Keratinocyte (primary cell): ENCODE data around the gene ZNF747.

ENCODE experiments used
- CTCF ChIP-seq, 3 experiments: IDR thresholded peaks in 1 of 3; conservative IDR thresholded peaks in 1 of 3; optimal IDR thresholded peaks in 1 of 3; 2 replicates in 2 of 3; 3 replicates in 1 of 3; pipeline versions ENCODE3 to v1.5.1; 2011; ENCODE audit warnings: low read length in 3 of 3, mild to moderate bottlenecking in 3 of 3, moderate library complexity in 2 of 3, control low read depth in 1 of 3, inconsistent platforms in 1 of 3; ENCODE audit not compliant: insufficient read depth in 2 of 3; ENCODE audit errors: extremely low read depth in 1 of 3
- EZH2 ChIP-seq: IDR thresholded peaks from one replicate; pipeline ENCODE4 v1.6.1; 2012; ENCODE audit warnings: inconsistent platforms, mild to moderate bottlenecking, low read length, moderate library complexity

DNA sequence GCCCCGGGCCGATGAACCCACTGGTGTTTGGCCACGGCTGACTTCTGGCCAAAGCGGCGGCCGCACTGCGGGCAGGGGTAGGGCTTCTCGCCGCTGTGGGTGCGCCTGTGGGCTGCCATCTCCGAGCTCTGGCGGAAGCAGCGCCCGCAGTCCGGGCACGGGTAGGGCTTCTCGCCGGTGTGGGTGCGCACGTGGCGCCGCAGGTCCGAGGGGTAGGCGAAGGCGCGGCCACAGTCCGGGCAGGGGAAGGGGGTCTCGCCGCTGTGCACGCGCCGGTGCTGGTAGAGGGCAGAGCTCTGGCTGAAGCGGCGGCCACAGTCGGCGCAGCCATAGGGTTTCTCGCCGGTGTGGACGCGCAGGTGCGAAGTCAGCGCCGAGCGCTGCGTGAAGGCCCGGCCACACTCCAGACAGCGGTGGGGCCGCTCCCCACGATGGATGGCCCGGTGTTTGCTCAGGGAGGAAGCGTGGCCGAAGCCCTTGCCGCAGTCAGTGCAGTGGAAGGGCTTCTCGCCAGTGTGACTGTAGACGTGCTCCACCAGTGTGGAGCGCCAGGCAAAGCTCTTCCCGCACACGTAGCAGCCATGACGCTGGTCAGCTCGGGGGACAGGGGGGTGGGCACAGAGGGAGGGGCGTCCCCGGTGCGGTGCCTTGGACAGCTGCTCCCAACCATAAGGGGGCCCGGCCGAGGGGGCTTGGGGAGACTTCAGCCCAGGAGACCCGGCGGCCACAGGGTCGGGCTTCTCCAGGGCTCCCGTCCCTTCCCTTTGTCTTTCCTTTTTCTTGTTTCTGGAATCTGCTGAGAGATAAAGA is 20.9 kb upstream of the ZNF747 start:
- no peak for TF ChIP-seq CTCF (optimal IDR thresholded peaks at IDR 0.05 in 1 of 3, IDR thresholded peaks at IDR 0.05 in 1 of 3, conservative IDR thresholded peaks at IDR 0.05 in 1 of 3; ENCODE audit: extremely low read depth in 1 of 3, insufficient read depth in 2 of 3, low read length in 3 of 3)
- no peak for TF ChIP-seq EZH2
